Hair follicular keratinocyte (primary cell): ENCODE measurements around the gene SLC7A10. TPM values are rescaled to one million over a fixed set of nuclear protein-coding genes. Genes with fewer than 3 reads are reported as not detected.

ENCODE experiments used
- total RNA-seq: library from RNA; depleted of rRNA; stranded (reverse); fragments of >200 nt; gene quantifications from 2 replicates; pipeline ENCODE4 v1.2.3, GENCODE V29; 2015

The SLC7A10 gene
- not detected in 2 replicates for total RNA-seq

DNA sequence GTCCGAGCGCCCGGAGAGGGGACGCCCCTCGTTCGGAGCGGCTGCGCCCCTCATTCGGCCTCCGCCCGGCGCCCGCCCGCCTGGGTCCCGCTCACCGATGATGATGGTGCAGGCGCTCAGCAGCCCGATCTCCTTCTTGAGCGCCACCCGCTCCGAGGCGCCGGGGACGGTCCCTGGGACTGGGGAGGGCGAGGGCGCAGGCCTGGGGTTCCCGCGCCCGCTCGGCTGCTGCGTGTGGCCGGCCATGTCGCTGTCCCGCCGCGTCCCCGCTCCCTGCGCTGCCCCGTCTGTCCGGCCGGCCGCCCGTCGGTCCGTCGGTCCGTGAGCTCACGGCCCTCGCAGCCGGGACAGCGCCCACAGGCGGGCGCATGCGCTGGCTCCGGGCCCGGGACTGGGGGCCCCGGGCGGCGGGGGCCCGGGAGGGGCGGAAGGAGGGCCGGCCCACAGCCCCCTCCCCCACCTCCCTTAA lies at the start of gene SLC7A10:
Gene SLC7A10 (minus strand): TSS at position 393 of the 469 bp plus-strand sequence. CDS start 147 bp downstream, at position 246.

DNA sequence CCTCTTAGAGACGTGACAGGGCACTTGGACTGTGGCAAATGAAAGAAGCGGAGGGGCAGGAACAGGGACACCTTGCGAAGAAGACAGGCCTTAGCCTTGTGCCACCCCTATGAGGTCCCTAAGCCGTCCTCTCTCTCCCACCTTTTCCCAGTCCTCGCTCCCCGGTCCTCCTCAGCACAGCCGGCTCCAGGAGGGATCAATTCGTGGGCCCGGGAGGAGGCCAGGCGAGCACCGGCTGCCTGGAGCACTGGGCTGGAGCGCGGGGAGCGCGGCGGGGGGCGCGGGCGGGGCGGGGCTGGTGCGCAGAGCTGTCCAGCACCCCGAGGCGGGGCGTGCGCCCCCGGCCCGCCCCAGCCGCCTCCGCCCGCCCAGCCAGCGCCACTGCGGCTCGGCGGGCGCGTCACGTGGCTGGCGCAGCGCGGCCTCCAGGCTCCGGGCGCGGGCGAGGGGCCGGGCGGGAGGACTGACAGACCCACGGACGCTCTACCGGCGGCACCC lies 31.7 kb downstream of the SLC7A10 start, which contains the start of gene LRP3:
Gene LRP3 (plus strand): TSS at position 466 of the 498 bp plus-strand sequence. CDS start 456 bp downstream, outside the sequence.

Other genes with a start within 250 kb of the SLC7A10 start
- 2.8 and 2.9 TPM in 2 replicates for gene RHPN2, start 161.0 kb downstream of the SLC7A10 start, total RNA-seq
- gene GPATCH1, start 144.7 kb downstream of the SLC7A10 start, total RNA-seq = 3.9 and 4.8 TPM in 2 replicates
- gene WDR88, start 93.7 kb downstream of the SLC7A10 start, total RNA-seq = not detected in 2 replicates
- gene LRP3, start 31.5 kb downstream of the SLC7A10 start, total RNA-seq = 14.2 and 15.1 TPM in 2 replicates
- gene CEBPA, start 76.7 kb upstream of the SLC7A10 start, total RNA-seq = 0.86 and 1.2 TPM in 2 replicates
- 34.1 and 41.1 TPM in 2 replicates for gene CEBPG, start 147.9 kb upstream of the SLC7A10 start, total RNA-seq